HG02610 (cell line): ENCODE data around the gene CTNNBL1.

Experiments used
- ATAC-seq: cut with Tn5 transposase; IDR thresholded peaks from one replicate; pipeline ENCODE4 v1.9.1; 2021; ENCODE audit warnings: mild to moderate bottlenecking, moderate library complexity; ENCODE audit not compliant: unreplicated experiment

The CTNNBL1 gene

DNA sequence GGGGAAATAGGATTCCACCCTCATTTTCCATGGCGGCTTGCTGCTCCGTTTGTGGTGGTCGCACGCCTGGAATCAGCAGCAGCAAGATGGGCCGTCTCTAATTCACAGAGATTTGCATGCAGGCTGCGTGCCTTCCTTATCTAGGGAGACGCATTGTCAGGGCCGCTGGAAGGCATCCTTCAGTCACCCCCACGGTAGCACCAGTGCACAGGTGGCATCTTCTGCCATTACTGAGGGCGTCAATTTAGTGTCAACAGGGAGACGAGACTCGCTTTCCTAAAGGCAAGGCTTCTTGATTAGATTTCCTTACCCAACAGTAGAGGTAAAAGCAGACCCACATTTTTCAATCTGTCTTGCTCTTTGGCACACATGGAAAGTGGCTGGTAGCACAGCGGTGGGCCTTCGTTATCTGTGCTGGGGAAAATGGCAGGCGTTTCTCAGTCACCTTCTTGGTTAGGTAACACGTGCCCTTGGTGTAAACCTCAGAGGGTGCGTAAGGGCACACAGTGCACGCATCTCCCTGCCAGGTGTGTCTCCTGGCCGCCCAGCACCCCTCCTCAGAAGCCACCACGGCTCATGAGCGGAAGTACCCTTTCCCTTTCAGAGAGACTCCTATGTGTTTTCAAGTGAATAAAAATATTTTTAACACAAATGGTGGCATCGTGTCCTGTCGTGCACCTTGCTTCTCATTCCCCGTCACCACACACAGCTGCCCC, 181.8 kb downstream of the CTNNBL1 start:
- ATAC-seq, result no peak

DNA sequence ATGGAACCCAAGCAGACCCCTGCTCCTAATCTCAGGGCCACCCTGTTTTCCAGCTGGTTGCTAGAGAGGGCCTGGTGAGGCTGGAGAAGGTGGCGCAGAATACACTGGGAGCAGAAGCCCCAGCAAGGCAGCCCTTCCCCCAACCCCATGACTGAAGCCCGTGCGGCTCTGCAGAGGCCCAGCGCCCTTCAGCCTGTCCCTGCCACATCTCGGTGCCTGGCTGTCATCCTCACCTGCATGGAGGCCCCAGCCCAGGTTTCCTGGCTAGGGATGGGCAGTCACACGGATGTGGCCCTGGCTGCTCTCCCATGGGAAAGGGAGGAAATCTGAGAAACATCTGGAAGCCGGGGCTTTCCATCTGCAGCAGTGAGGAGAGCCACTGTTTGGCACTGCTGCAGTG, 183.0 kb downstream of the CTNNBL1 start:
- no peak for ATAC-seq

DNA sequence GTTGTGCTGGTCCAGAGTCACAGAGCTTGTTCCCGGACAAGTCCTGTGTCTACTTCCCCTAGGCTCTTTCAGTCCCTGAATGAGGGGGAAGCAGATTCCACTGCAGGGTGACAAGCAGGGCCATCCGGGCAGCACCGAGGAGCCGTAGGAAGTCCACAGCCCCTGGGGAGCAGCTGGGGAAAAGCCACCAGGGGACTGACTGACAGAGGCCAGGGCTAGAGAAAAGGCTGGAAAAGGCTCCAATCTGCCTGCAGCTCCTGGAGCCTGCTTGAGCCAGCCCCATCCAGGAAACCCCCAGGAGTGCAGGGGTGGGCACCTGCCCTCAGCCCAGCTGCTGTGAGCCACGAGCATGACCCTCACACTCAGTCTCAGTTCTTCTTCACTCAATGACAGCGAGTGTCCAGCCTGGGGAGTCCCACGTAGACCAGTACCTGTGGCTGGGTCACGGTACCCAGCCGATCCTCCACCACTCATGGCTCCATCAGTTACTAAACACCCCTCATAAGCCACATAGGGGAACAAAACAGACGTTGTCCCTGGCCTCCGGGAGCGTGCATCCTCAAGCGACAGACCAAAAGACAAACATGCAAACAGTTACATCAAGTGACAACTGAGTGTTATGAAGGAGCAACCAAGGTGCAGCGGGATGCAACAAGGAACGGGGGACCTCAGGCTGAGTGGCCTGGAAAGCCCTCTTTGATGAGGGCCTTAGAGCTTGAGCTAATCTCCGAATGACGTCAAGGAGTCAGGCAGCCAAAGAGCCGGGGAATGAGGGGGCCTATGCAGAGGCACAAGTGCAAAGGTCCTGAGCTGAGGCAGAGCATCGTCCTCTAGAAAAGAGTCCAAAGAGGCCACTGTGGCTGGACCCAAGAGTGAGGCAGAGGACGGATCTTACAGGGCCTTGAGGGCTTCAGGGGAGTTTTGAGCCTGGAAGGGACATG, 184.3 kb downstream of the CTNNBL1 start:
- no peak for ATAC-seq

DNA sequence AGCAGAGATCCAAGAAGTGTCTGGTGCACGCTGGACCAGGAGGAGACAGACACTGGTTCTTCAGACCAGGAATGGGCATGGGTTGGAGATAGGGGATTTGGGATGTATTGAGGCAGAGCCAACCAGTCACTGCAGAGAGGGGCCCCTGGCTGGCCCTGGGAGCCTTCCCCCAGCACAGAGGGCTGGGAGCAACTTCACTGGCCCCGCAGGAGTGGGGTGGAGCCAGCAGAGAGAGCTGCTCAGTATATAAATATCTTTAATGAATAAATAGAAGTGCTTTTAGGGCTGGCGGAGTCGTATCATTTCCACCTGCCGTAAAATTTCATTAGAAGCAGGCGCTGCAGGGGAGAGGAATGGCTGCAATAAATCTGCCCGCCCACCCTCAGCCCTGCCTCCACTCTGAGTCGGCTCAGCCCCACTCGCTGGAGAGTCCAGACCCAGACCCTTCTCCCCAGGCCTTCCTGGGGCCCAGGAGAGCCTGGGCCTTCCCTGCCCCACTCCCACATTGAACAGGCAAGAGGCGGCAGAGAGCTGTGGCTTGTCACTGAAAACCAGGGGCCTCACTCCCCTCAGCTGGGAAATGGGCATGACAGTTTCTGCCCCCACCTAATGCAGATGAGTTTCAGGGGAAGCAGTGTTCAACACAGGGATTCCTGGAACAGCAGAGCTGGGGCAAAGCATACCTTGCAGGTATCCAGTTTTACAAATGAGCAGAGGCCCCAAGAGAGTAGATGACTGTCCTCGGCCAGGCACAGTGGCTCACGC, 185.2 kb downstream of the CTNNBL1 start:
- no peak for ATAC-seq

DNA sequence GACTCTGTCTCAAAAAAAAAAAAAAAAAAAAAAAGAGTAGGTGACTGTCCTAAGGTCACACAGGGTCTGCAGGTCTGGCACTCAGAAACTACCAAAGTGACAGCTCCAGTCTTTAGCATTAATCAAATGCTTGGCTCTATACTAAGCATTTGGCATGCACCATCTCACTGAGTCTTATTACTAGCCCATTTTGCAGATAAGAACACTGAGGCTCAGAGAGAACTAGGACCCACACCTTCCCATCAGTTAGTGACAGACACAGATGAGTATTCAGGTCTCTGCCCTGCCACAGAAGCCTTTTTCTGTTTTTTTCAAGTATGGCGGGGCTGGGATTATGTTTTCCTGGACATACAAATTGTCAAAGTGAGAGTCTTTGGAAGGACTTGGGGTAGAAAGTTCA, 186.0 kb downstream of the CTNNBL1 start:
- no peak for ATAC-seq

DNA sequence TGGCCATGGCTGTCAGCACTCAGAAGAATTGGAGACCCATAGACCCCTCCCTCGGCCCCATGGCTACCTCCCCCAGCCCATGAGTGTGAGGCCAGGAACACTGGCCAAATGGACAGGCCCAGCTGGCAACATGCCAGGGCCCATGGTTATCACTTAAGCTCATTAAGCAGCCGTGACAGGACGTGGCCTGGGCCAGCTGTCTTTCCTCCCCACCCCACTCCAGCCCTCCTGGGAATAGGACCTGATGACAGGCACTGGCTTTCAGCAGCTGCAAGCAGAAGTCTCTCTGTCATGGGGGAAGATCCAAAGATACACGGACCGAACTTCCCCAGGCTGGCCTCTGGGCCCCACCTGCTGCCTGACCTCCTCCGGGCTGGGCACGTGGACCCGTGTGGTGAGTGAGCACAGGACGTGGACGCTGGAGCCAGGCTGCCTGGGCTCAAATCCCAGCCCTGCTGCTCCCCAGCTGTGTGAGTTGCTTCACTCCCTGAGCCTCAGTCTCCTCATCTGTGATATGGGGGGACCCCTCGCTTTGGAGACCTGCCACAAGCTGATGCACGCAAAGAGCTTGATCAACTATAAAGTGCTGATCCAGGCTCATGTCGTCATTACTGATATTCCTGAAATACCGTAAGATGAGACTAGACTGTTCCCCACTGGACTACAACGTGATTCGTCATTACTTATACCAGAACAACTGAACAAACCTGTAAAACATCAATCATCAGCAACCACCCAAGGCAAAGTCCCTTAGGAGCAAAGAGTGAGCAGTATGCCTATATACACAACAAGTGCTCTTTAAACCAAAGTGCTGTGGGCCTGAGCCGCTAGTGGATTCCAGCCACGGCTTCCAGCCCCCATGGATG, 187.1 kb downstream of the CTNNBL1 start:
- no peak for ATAC-seq

DNA sequence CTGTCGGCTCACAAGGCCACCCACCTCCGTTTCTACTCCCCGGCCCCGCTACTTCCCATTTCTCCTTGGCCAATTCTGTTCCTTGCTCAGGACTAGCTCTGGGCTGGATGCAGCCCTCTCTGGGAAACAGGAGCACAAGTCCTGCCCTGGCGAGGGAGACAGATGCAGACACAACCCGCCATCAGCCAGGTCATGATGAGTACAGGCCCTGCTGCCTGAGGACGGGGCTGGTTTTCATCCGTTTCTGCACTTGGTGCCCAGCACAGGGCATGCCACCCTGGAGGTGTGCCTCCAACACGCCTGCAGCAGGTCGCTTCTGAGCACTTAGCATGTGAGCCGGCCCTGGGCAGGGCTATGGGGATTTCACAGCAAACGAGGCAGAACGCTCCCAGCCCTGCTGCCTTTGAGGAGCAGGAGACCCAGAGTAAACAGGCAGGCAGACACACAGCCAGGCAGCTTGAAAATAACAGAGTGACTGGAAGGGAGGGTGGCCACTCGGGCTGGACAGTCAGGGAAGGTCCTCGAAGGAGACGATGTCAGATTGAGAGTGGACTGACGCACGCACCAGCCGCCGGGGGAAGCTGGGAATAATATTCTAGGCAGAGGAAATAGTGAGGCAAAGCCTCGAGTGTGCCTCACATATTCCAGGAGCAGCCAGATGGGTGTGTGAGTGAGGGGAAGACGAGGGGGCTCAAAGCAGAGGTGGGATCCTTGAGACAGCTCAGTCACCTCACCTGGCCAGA, 187.9 kb downstream of the CTNNBL1 start:
- ATAC-seq, result no peak

DNA sequence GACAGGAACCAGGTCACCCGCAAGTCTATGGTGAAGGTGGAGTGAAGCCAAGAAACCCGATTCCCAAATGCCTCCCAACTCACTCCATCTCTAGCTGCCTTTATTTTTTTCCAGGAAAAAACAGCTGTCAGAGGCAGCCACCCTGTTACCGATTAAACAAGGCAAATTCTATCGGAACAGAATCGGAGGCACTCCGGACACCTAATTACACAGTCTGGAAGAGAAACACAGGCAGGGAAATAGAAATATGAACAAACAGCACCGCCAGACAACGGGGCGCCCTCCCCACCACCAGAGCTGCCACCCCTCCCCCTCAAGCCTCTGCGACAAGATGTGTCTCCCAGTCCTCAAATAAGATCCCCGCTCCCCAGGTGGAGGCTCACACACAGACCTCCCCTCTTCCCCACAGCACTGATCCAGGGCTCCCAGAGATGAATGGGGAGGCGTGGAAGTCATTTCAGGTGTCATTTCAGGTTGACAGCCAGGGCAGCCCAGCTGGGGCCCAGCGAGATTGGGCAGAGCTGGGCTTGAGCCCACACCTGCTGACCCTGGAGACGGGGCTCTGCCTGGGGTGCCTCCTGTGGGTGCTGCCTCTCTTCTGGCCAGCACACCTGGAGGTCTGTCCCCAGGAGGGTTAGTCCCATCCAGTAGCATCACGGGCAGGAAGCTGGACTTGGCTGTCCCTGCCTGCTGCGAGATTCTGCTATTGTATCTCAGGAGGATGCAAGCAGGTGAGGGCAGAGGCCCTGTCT, 189.3 kb downstream of the CTNNBL1 start:
- no peak for ATAC-seq

DNA sequence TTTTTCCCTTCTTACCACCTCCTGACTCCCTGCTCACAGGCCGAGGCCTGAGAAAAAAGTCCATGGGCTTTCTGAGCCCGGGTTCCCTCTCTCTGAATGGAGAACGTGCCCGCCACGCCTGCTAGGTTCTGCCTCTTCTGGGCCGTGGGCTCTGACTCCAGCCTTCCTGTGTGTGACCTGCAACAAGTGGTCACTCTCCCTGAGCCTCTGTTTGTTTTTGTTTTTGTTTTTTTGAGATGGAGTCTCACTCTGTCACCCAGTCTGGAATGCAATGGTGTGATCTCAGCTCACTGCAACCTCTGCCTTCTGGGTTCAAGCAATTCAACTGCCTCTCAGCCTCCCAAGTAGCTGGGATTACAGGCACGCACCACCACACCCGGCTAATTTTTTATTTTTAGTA, 191.2 kb downstream of the CTNNBL1 start:
- no peak for ATAC-seq

DNA sequence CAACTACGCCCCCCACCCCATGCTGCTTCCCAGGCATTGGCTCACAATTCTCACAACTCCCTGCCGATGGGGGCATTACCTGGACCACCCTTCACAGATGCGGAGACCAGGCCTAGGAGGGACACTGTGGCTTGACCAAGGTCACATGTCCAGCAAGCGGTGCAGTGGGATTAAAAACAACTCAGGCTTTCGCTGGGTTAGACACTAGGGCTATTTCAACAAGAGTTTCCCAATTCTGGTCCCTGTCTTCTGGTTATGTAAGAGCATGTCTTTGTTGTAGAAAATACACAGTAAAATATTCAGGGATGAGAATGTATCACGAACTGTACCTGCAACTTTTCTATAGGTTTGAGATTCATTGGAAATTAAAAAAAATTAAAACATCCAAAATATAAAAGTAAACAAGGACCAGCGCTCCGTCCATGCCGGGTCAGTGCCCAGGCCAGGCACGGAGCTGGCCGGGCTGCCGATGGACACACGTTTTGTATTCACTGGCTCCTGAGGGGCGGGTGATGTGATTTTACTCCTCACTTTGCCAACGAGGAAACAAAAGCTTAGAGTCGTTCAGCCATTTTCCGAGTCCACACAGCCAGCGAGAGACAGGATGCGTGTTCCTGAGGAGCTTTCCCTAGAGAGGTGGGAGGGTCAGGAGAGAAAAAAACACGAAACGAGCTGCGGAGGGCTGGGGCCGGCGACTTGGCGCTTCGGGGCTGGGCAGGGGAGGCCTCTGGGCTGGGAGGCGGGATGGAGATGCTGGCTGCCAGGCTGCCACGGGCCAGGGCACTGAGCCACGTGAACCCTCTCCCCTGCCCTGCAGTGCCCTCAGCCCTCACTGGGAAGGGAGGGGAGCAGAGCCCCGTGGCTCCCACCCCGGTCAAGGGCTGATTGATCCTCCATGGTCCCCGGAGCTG, 192.0 kb downstream of the CTNNBL1 start:
- no peak for ATAC-seq

DNA sequence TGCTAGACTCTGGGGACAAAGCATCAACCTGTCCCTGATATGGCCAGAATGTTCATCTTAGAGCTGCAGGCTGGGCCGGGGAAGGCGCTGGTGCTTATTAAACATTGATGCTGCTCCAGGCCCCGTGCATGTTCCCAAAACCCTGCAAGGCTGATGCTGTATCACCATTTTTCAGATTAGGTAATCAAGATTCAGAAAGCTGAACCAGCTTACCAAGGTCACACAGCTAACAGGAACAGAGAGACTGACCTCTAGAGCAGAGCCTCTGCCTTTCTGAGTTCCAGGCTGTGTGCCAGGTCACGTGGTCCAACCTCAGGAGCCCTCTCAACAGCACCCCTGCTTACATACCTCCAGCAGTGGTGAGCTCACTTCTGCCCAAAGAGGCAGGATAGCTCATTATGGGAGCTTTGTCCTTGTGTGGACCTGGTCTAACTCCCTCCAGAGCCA, 193.0 kb downstream of the CTNNBL1 start:
- ATAC-seq, result no peak

DNA sequence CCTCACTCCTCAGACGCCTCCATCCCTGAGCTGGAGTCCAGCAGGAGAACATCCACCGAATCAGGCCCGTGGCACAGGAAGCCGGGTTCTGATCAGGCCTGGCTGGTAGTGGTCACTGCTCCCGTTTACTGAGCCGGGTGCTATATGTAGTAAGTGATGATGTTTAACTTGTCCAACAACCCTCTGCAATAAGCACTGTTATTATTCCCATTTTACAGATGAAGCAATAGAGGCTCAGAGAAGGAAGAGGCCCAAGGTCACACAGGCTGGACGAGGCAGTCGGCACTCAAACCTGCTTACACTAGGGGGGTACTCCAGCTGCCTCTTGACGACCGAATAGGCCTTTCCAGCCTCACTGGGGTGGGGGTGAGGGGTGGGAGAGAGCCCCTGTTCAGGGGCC, 194.8 kb downstream of the CTNNBL1 start:
- no peak for ATAC-seq

DNA sequence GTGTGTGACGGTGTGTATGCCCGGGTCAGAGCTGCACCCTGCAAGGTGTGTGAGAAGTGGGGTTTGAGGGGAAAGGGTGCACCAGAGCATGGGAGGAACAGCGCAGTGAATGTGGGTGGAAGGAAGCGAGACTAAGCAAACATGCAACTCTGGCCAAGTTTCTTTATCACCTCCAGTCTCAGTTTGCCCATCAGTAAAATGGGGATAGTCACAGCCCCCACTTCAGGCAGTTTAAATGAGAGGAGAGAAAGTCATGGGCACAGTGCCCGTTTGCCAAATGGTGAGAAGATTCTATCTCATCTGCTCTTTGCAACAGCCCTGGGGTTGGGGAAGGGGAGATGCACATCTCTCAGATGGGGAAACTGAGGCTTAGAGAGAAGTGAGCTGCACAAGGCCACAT, 196.3 kb downstream of the CTNNBL1 start:
- ATAC-seq, result no peak

DNA sequence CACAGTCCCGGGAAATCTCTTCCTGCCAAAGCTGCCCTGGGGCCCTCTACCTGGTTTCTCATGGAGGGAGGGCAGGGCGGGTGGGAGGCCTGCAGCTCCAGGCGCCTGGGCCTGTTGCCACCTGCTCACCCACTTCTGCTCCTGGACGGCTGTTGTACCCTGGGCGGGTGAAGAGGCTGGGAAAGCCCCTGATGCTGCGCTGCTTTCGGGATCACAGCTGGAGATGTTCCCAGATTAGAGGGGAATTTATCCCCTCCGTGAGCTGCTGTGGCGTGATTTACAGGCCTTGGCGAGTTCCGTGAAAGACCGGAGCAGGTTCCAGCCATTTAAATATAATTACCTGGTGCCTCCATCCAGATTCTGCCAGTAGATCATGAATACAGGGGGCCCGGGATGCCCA, 196.8 kb downstream of the CTNNBL1 start:
- no peak for ATAC-seq

DNA sequence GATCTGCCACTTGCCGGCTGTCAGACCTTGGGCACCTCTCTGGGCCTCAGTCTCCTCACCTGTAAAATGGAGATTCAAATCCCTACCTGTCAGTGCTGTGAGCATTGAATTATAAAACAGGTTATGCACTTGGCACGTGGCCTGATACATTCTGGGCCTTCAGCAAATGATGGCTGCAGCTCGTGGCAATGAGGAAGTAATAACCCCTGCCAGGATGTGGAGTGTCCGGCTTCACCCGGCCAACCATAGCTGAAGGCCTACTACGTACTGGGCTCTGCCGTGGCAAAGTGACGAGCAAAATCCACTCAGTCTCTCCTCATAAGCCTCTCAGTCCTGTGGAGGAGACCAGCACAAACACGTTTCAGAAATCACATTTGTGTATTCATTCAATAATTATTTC, 198.2 kb downstream of the CTNNBL1 start:
- ATAC-seq, result no peak

DNA sequence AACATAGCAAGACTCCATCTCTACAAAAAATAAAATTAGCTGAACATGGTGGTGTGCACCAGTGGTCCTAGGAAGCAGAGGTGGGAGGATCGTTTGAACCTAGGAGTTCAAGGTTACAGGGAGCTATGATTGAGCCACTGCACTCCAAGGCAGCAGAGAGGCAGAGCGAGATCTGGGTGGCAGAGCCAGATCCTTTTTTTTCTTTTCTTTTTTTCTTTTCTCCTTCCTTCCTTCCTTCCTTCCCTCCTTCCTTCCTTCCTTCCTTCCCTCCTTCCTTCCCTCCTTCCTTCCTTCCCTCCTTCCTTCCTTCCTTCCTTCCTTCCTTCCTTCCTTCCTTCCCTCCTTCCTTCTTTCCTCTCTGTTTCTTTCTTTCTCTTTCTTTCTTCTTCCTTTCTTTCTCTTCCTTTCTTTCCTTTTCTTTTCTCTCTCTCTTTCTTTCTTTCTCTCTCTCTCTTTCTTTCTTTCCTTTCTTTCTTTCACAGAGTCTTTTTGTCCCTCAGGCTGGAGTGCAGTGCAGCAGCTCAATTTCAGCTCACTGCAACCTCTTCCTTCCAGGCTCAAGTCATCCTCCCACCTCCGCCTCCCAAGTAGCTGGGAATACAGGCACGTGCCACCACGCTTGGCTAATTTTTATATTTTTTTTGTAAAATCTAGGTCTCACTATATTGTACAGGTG, 199.9 kb downstream of the CTNNBL1 start:
- ATAC-seq, result no peak

DNA sequence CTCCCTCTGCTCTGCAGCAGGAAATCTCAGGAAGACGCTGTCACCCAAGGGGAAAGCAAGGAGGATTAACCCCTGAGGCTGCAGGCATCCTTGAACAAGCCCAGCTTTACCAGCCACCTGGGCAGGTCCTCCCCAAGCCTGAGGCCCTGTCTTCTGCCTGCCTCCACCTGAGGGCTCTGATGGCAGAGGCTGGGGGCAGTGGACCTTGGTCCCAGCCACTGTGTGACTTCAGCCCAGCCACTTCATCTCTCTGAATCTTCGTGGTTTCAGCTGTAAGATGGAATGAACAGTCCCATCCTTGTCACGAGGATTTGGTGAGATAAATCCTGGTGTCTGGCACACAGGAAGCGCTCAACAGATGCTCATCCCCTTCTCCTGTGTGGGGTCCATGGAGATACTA, 200.6 kb downstream of the CTNNBL1 start:
- no peak for ATAC-seq
